Stromal cell of bone marrow (primary cell): ENCODE data around the gene DAPL1.
A peak's percentile ranks its signal among the peaks of the same experiment; 100 is the strongest.
"Not testable (repeated sequence)": the region's sequence is repeated elsewhere in the genome, so short reads cannot be mapped to it uniquely, and the experiment has no call there.

ENCODE experiments used
- DNase-seq: peaks from one replicate; pipeline ENCODE4 v3.0.0-alpha.2; 2012; ENCODE audit warnings: low read depth

The DAPL1 gene

GRCh38 chr2:158822193-158822592 is 27.1 kb downstream of the DAPL1 start:
- no peak for DNase-seq

DNA sequence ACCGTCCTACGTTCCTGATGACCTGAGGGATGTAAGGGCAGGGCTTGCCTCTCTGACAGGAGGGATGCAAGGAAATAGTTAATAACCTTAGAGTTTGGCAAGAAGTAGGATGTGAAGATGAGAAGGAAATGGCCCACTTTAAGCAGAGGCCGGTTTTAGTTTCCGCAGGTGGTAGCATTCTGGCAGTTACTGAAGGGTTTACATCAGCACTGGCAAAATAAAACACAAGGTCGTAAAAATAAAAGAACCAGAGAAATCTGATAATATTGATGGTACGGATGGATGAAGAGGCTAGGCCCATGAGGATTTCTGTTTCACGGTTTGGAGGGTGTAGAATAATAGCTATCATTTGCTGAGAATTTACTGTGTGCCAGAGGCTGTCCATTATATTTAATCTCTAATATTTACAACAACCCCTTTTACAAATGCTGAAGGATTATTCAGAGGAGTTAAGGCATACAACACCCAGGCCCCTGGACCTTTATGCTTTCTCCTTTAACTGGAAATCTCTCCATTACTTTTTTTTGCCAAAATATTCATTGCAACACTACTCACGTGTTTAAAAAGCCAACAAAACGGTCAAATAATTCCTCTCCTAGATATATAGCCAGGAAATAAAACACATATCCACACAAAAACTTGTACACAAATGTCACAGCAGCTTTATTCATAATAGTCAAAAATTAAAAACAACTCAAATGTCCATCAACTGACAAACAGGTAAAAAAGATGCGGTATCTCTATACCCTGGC is 28.5 kb downstream of the DAPL1 start:
- no peak for DNase-seq

DNA sequence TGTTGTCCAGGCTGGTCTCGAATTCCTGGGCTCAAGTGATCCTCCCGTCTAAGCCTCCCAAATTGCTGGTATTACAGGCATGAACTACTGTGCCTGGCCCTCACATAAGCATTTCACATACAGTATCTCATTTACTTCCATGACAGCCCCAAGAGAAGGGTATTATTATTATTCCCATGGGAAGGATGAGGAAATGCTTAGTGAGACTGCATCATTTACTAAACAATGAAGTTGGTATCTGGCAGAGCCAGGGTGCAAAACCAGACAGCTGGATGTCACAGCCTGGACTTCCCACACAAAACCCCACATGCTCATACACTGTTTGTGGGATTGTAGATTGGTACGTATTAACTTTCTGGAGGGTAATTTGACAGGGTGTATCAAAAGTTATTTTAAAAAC is 29.9 kb downstream of the DAPL1 start:
- DNase-seq: no peak

DNA sequence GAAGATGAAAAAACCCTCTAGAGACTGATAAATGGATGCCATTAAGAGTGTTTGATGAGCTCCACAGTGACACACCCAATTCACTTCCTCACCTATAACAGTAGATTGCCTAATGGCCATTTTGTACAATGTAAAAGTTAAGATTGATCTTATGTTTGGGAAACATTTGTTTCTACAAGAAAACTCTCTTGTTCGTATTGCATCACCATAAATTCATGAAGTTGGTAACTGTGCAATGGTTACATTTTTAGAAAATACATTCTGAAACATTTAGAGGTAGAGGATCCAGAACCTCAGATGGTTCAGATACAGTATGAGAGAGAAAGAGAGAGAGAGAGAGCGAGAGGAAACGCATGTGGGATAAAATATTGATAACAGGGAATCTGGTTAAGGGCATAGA is 31.8 kb downstream of the DAPL1 start:
- no peak for DNase-seq

DNA sequence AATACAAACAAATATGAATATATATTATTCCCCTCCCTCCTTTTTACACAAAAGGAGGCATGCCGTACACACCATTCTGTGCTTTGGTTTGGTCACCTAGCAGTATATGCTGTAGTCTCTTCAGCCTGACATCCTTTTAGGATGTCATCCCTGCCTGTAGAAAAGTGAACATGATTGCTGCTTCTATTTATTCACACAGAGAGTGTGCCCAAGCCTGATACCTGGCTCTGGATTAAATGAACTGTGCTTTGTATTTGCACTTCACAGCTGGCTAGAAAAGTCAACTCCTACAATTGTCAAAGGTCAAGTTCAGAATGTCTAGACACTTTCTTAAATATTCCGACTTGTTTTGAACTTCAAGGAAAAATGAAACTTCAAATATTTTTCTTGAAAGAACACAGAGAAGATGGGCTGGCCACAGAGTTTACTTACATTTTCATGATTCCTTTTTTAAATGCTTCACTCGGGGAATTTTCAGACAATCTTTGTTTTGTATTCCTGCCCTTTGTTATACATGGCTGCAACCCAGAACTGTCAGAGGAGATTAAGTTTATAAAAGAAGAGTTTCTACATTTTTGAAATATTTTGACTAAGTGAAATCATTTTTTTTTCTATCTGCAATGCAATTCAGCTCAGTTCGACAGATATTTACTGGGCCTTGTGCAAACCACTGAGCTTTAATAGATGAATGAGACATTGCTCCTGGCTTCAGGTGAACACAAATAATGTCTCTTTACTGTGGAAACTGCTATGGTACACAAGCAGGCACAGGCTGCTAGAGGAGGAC is 33.5 kb downstream of the DAPL1 start:
- DNase-seq: no peak

DNA sequence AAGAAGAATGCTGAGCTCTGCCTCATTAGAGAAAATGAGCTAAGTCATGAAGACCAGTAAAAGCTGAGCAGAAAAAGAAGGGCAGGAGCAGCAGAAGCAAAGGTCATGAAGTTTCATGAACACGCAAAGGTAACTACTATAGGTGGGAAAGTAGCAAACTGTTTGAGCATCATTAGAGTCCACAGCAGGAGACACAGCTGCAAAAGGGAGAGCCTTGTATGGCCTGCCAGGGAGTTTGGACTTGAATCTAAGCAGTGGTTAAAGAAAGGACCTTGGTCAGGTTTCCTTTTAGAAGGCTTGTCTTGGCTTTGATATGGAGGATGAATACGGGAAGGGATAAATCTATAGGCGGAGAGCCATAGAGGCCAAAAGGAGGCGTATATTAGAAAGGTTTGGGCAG is 34.0 kb downstream of the DAPL1 start:
- DNase-seq: no peak

- no peak for DNase-seq
Measured at GRCh38 chr2:158830201-158830600, 35.1 kb downstream of the DAPL1 start.

GRCh38 chr2:158835431-158835830 is 40.3 kb downstream of the DAPL1 start:
- DNase-seq: no peak

- DNase-seq: no peak
Measured at GRCh38 chr2:158837645-158838044, 42.5 kb downstream of the DAPL1 start.

DNA sequence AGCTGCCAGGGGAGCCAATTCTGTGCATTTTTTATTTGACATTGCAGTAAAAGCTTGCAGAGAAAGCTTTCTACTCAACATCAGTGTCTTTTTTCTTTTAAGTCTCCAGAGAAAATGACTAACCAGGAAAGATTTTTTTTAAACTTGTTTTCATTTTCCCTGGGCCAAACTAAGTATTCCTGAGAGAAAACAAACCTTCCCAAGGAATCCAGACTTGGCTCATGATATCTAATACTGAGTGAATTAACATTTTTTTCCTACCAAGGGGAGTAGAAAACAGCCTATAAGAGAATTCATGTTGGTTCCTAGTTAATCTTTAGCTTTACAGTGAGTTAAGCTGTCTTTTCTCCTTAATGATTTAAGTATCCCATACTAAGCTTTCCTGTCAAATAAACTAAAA is 46.7 kb downstream of the DAPL1 start:
- DNase-seq: peak; percentile 90

DNA sequence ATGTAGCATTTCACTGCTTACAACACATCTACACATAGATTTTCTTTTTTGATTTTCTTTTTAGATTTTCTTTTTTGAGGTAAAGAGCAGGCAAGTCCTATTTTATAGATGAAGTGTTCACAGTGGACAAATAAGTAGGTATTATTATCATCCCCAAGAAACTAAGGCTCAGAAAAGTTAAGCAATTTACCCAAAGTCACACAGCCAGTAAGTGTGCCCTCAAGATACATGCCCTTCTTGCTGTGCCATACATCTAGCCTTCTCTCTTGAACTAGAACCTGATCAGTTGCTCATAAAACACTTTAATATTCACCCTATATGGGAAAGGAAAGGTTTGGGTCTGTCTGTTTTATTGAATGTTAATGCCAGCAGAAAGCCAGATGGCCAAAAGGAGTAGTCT is 50.3 kb downstream of the DAPL1 start:
- DNase-seq: no peak

- DNase-seq: peak; percentile 48
Measured at GRCh38 chr2:158845859-158846258, 50.7 kb downstream of the DAPL1 start.

- not testable (repeated sequence) for DNase-seq
Measured at GRCh38 chr2:158847526-158847925, 52.4 kb downstream of the DAPL1 start.

DNA sequence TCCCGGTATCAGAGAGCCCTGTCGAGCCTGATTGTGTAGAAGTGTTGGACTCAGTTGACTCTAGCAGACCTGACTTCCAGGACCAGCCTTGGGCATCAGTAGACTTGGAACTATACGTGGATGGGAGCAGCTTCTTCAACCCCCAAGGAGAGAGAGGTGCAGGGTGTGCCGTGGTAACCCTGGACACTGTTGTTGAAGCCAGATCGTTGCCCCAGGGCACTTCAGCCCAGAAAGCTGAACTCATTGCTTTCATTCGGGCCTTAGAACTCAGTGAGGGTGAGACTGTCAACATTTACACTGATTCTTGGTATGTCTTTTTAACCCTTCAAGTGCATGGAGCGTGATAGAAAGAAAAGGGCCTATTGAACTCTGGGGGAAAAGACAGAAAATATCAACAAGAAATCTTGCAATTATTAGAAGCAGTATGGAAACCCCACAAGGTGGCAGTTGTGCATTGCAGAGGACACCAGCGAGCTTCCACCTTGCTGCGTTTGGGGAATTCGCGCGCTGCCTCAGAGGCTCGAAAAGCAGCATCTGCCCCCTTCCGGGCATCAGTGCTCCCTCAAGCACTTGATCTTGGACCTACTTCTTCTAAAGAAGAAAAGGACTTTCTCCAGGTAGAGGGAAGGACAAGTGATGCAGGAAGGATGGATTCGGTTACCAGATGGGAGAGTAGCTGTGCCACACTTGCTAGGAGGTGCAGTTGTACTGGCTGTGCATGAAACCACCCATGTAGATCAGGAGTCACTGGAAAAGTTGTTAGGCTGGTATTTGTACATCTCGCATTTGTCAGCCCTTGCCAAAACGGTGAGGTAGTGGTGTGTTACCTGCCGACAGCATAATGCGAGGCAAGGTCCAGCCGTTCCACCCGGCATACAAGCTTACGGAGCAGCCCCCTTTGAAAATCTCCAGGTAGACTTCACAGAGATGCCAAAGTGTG is 53.2 kb downstream of the DAPL1 start:
- not testable (repeated sequence) for DNase-seq

GRCh38 chr2:158860179-158860578 is 65.1 kb downstream of the DAPL1 start:
- peak; percentile 45 for DNase-seq

DNA sequence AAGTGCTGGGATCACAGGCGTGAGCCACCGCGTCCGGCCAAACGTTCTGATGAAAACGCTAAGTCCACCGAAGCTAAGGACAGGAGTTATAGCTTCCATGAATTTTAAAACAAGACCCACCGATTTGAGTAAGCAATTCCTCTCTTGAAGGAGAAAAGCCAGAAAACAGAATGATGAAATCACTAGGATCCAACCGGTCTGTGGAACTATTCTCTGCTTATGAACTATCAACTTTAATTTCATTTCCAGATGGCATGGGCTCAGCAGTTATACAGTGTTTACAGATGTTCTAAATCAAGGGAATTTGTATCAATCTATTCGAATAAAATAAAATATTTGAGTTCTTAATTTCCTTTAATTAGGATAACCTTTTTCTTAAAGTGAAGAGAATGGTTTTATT is 66.5 kb downstream of the DAPL1 start:
- DNase-seq: not testable (repeated sequence)

DNA sequence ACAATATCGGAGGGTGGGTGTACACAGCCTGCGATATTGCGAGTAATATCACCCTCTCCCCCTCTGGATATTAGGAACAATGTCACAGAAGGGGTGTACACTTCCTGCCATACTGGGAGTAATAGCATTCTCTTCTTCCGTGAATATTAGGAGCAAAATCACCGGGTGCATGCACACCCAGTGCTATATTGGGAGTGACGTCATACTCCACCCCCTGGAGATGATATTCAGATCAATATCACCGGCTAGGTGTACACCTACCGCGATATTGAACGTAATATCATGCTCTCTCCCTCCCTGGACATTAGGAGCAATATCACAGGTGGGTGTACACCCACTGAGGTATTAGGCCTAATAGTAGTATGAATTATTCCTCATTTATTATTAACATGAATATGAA is 70.4 kb downstream of the DAPL1 start:
- not testable (repeated sequence) for DNase-seq
